ENCODE results near the gene TOX2. TPM values are rescaled to one million over a fixed set of nuclear protein-coding genes. Genes with fewer than 3 reads are reported as not detected.

TOX2 gene
- total RNA-seq, 1 experiment from 2014 or later = 6.2 TPM

- H3K9me3 ChIP-seq (replicated peaks) = no peaks in the 10 kb centered on the region
- no peaks in the 10 kb centered on the region for H3K4me1 ChIP-seq (replicated peaks)
- H3K27me3 ChIP-seq (replicated peaks) = no peaks in the 10 kb centered on the region
- no peak overlapping the region for H3K27ac ChIP-seq
- DNase-seq (ENCODE audit: low read depth in 1 of 2, low spot score in 2 of 2) = peak in 1 of 2 experiments; percentile 35
- H3K4me3 ChIP-seq = no peak overlapping the region
- peaks cover 38% of the 10 kb centered on the region for H3K36me3 ChIP-seq
These were observed 137.0 kb downstream of the TOX2 start for GRCh38 chr20:44051661-44052000.

GRCh38 chr20:44052166-44052565 is 137.5 kb downstream of the TOX2 start:
- H3K9me3 ChIP-seq (replicated peaks) = no peaks in the 10 kb centered on the region
- H3K27me3 ChIP-seq (replicated peaks) = no peaks in the 10 kb centered on the region
- H3K4me1 ChIP-seq (replicated peaks) = no peaks in the 10 kb centered on the region
- peaks cover 38% of the 10 kb centered on the region for H3K36me3 ChIP-seq
- H3K27ac ChIP-seq = no peak overlapping the region
- H3K4me3 ChIP-seq = no peak overlapping the region
- no peak for DNase-seq (ENCODE audit: low read depth in 1 of 2, low spot score in 2 of 2)

- no peaks in the 10 kb centered on the region for H3K9me3 ChIP-seq (replicated peaks)
- no peak overlapping the region for H3K27ac ChIP-seq
- H3K36me3 ChIP-seq = peaks cover 42% of the 10 kb centered on the region
- no peaks in the 10 kb centered on the region for H3K4me1 ChIP-seq (replicated peaks)
- no peak overlapping the region for H3K4me3 ChIP-seq
- DNase-seq (ENCODE audit: low read depth in 1 of 2, low spot score in 2 of 2) = no peak
- no peaks in the 10 kb centered on the region for H3K27me3 ChIP-seq (replicated peaks)
These were observed 138.4 kb downstream of the TOX2 start for GRCh38 chr20:44053046-44053445.

- Histone ChIP-seq H3K9me3 (replicated peaks) (no peaks in the 10 kb centered on the region), H3K27ac (no peak overlapping the region), H3K4me1 (replicated peaks) (no peaks in the 10 kb centered on the region), H3K36me3 (peaks cover 48% of the 10 kb centered on the region), H3K4me3 (no peak overlapping the region), H3K27me3 (replicated peaks) (no peaks in the 10 kb centered on the region)
- DNase-seq (ENCODE audit: low read depth in 1 of 2, low spot score in 2 of 2) = no peak
These were observed 139.5 kb downstream of the TOX2 start for GRCh38 chr20:44054118-44054517.

- Histone ChIP-seq H3K4me1 (replicated peaks) (no peaks in the 10 kb centered on the region), H3K36me3 (peaks cover 50% of the 10 kb centered on the region), H3K27ac (no peak overlapping the region), H3K27me3 (replicated peaks) (no peaks in the 10 kb centered on the region), H3K4me3 (no peak overlapping the region), H3K9me3 (replicated peaks) (no peaks in the 10 kb centered on the region)
- DNase-seq (ENCODE audit: low read depth in 1 of 2, low spot score in 2 of 2) = no peak
These were observed 140.2 kb downstream of the TOX2 start for GRCh38 chr20:44054849-44055248.

GRCh38 chr20:44056010-44056698 is 141.5 kb downstream of the TOX2 start:
- DNase-seq (ENCODE audit: low read depth in 1 of 2, low spot score in 2 of 2) = peak; percentile 7 to 41
- H3K36me3 ChIP-seq = peaks cover 50% of the 10 kb centered on the region
- H3K9me3 ChIP-seq (replicated peaks) = no peaks in the 10 kb centered on the region
- no peak overlapping the region for H3K4me3 ChIP-seq
- no peaks in the 10 kb centered on the region for H3K27me3 ChIP-seq (replicated peaks)
- no peaks in the 10 kb centered on the region for H3K4me1 ChIP-seq (replicated peaks)
- H3K27ac ChIP-seq = no peak overlapping the region

GRCh38 chr20:44057698-44058675 is 143.3 kb downstream of the TOX2 start:
- H3K4me3 ChIP-seq = no peak overlapping the region
- no peak overlapping the region for H3K27ac ChIP-seq
- no peak for DNase-seq (ENCODE audit: low read depth in 1 of 2, low spot score in 2 of 2)
- H3K27me3 ChIP-seq (replicated peaks) = no peaks in the 10 kb centered on the region
- no peaks in the 10 kb centered on the region for H3K9me3 ChIP-seq (replicated peaks)
- H3K36me3 ChIP-seq = peaks cover 45% of the 10 kb centered on the region
- H3K4me1 ChIP-seq (replicated peaks) = no peaks in the 10 kb centered on the region

GRCh38 chr20:44064501-44065400 is 150.1 kb downstream of the TOX2 start:
- no peak overlapping the region for H3K4me3 ChIP-seq
- H3K9me3 ChIP-seq (replicated peaks) = no peaks in the 10 kb centered on the region
- DNase-seq (ENCODE audit: low read depth in 1 of 2, low spot score in 2 of 2) = no peak
- H3K27ac ChIP-seq = no peak overlapping the region
- H3K36me3 ChIP-seq = peaks cover 46% of the 10 kb centered on the region
- no peaks in the 10 kb centered on the region for H3K4me1 ChIP-seq (replicated peaks)
- no peaks in the 10 kb centered on the region for H3K27me3 ChIP-seq (replicated peaks)

- Histone ChIP-seq H3K27ac (no peak overlapping the region), H3K4me1 (replicated peaks) (no peaks in the 10 kb centered on the region), H3K36me3 (peaks cover 46% of the 10 kb centered on the region), H3K9me3 (replicated peaks) (no peaks in the 10 kb centered on the region), H3K27me3 (replicated peaks) (no peaks in the 10 kb centered on the region), H3K4me3 (no peak overlapping the region)
- DNase-seq (ENCODE audit: low read depth in 1 of 2, low spot score in 2 of 2) = no peak
These were observed 151.0 kb downstream of the TOX2 start for GRCh38 chr20:44065401-44066340.

- H3K9me3 ChIP-seq (replicated peaks) = no peaks in the 10 kb centered on the region
- H3K4me1 ChIP-seq (replicated peaks) = no peaks in the 10 kb centered on the region
- no peak overlapping the region for H3K4me3 ChIP-seq
- no peaks in the 10 kb centered on the region for H3K27me3 ChIP-seq (replicated peaks)
- H3K27ac ChIP-seq = no peak overlapping the region
- H3K36me3 ChIP-seq = peaks cover 43% of the 10 kb centered on the region
- no peak for DNase-seq (ENCODE audit: low read depth in 1 of 2, low spot score in 2 of 2)
These were observed 152.3 kb downstream of the TOX2 start for GRCh38 chr20:44066645-44067606.

GRCh38 chr20:44067650-44068081 is 153.0 kb downstream of the TOX2 start:
- H3K36me3 ChIP-seq = peaks cover 43% of the 10 kb centered on the region
- no peaks in the 10 kb centered on the region for H3K4me1 ChIP-seq (replicated peaks)
- no peak overlapping the region for H3K27ac ChIP-seq

More at GRCh38 chr20:44067650-44068081, 153.0 kb downstream of the TOX2 start:
- Histone ChIP-seq H3K9me3 (replicated peaks) (no peaks in the 10 kb centered on the region), H3K27me3 (replicated peaks) (no peaks in the 10 kb centered on the region), H3K4me3 (no peak overlapping the region)
- DNase-seq (ENCODE audit: low read depth in 1 of 2, low spot score in 2 of 2) = peak in 1 of 2 experiments; percentile 32

Measured in SJSA1 (cell line).